SK-N-SH treated with all-trans-retinoic acid at 6 μM for 48 hours (cell line): ENCODE results near the gene DNMT3A.

Experiments used
- ARNTL ChIP-seq: fragments of 450-650 bp; formaldehyde crosslinking; IDR thresholded peaks from 2 replicates; pipeline ENCODE4 v1.5.0; 2020; ENCODE audit warnings: low read depth, mild to moderate bottlenecking, moderate library complexity, borderline replicate concordance
- GLIS3 ChIP-seq: fragments of 250-450 bp; sonication (Bioruptor Pico); IDR thresholded peaks from 2 replicates; pipeline ENCODE4 v1.5.0; 2020; ENCODE audit warnings: mild to moderate bottlenecking, moderate library complexity
- PPARA ChIP-seq: fragments of 250-450 bp; sonication (Bioruptor Pico); IDR thresholded peaks from 2 replicates; pipeline ENCODE4 v1.5.0; 2020; ENCODE audit warnings: mild to moderate bottlenecking, borderline replicate concordance
- ZC3H10 ChIP-seq: fragments of 250-450 bp; sonication (Bioruptor Pico); IDR thresholded peaks from 2 replicates; pipeline ENCODE4 v1.5.1; 2021; ENCODE audit warnings: mild to moderate bottlenecking, moderate library complexity
- ZFP3 ChIP-seq: fragments of 250-450 bp; sonication (Bioruptor Pico); IDR thresholded peaks from 2 replicates; pipeline ENCODE4 v1.5.0; 2020; ENCODE audit warnings: mild to moderate bottlenecking, moderate library complexity
- ZNF565 ChIP-seq: fragments of 450-650 bp; formaldehyde crosslinking; conservative IDR thresholded peaks from 2 replicates; pipeline ENCODE4 v1.5.0; 2020; ENCODE audit warnings: low read depth, mild to moderate bottlenecking, moderate library complexity
- ZNF70 ChIP-seq: fragments of 450-650 bp; formaldehyde crosslinking; IDR thresholded peaks from 2 replicates; pipeline ENCODE4 v1.5.0; 2020; ENCODE audit warnings: mild to moderate bottlenecking, moderate library complexity

GRCh38 chr2:25215948-25216679 is 125.6 kb downstream of the DNMT3A start:
- TF ChIP-seq ZNF565 (CRISPR knock-in tag) (no peak), ZFP3 (CRISPR knock-in tag) (no peak), ZNF70 (CRISPR knock-in tag) (no peak), ZC3H10 (CRISPR knock-in tag) (no peak), PPARA (CRISPR knock-in tag) (no peak), GLIS3 (CRISPR knock-in tag) (no peak), ARNTL (CRISPR knock-in tag) (no peak)
